Osteoblast (primary cell): ENCODE results near the gene VMO1. TPM values are rescaled to one million over a fixed set of nuclear protein-coding genes. Genes with fewer than 3 reads are reported as not detected.

Experiments
- DNase-seq: peaks from one replicate; pipeline ENCODE4 v3.0.0; 2011; ENCODE audit warnings: low spot score, mixed read lengths; ENCODE audit not compliant: insufficient read length; ENCODE audit errors: missing footprints
- H2AFZ ChIP-seq: 2 replicates; pipeline ENCODE4 v1.6.0; 2011; ENCODE audit warnings: mild to moderate bottlenecking, low read length
- H3K27ac ChIP-seq: 2 replicates; pipeline ENCODE4 v1.5.1; 2011; ENCODE audit warnings: mild to moderate bottlenecking, low read depth, low read length, moderate library complexity
- H3K27me3 ChIP-seq: 2 replicates; pipeline ENCODE4 v1.6.0; 2012; ENCODE audit warnings: mild to moderate bottlenecking, control low read depth, inconsistent platforms, low read length, moderate library complexity; ENCODE audit not compliant: insufficient read depth
- H3K36me3 ChIP-seq: 2 replicates; pipeline ENCODE4 v1.5.1; 2011; ENCODE audit warnings: mild to moderate bottlenecking, low read length, control low read depth, moderate library complexity; ENCODE audit not compliant: insufficient read depth
- H3K4me1 ChIP-seq: 2 replicates; pipeline ENCODE4 v1.5.1; 2011; ENCODE audit warnings: mild to moderate bottlenecking, low read length, control low read depth, moderate library complexity; ENCODE audit not compliant: insufficient read depth
- H3K4me2 ChIP-seq: 2 replicates; pipeline ENCODE4 v1.6.0; 2011; ENCODE audit warnings: mild to moderate bottlenecking, low read length; ENCODE audit not compliant: insufficient read depth
- H3K4me3 ChIP-seq: fragments of 200-600 bp; sonication (generic); 3 replicates; pipeline ENCODE4 v1.5.1; 2012; ENCODE audit warnings: mild to moderate bottlenecking, low read length, inconsistent platforms; ENCODE audit not compliant: insufficient read depth
- H3K79me2 ChIP-seq: 2 replicates; pipeline ENCODE4 v1.6.0; 2012; ENCODE audit warnings: mild to moderate bottlenecking, low read length, control low read depth, inconsistent platforms; ENCODE audit not compliant: insufficient read depth
- H3K9me3 ChIP-seq: 2 replicates; pipeline ENCODE4 v1.5.1; 2011; ENCODE audit warnings: low read depth, low read length, control low read depth
- H4K20me1 ChIP-seq: 2 replicates; pipeline ENCODE4 v1.6.0; 2012; ENCODE audit warnings: mild to moderate bottlenecking, low read length, control low read depth; ENCODE audit not compliant: insufficient read depth
- total RNA-seq: library from RNA; depleted of rRNA; stranded (reverse); fragments of >200 nt; gene quantifications from 2 replicates; pipeline ENCODE4 v1.2.3, GENCODE V29; 2012
- TF ChIP-seq, protein P1 (sequence below): IDR thresholded peaks from 2 replicates; pipeline ENCODE4 v1.5.1; 2011; ENCODE audit warnings: mild to moderate bottlenecking, low read depth, low read length, moderate library complexity; ENCODE audit errors: extremely low read depth

Gene VMO1
- total RNA-seq, 1 donor = not detected

DNA sequence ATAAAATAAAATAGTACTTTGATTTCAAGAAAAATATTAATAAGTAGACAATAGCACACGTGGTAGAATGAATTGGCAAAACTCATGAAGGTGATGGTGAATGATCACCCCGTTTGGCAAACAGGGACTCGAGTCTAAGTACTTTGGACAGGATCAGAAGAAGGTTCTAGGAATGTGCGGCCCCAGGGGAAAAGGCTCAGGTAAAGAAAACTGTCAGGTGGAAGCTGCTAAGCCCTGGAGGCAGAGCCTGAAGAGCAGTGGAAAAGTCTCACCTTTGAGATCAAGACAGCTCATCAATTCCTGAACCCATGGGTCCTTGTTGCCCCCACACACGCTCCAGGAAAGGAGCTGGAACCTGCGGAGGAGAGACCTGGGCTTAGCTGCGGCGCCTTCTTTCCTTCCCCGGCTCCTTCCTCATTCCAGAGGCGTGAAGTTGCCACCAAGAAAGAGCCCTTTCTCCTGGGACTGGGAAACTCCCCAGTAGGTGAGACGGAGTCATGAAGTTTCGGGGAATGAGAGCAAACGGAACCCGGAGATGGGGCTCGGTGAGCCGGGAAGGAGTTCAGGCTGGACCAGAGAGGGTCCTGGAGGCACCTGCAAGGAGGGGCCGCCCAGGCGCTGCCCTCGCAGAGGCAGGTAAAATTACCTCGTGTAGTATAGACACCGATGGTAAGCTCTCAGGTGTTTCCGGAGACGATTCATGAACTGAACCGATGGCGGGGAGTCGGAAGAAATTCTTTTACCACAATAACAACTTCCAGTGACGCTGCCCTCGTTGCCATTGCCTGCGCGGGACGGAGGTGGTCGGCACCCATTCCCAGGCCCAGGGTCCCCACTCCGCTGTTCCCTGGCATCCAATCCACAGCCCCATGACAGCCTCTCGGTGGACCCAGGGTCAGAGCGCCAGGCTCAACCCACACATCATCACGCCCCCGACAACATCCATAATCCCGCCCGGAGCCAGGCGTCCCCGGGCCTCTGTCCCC, 47.7 kb downstream of the VMO1 start:
- H3K4me2 ChIP-seq = peak overlapping the region; percentile 92
- DNase-seq = no peak
- H3K9me3 ChIP-seq = no peaks in the 10 kb centered on the region
- H3K79me2 ChIP-seq = no peaks in the 10 kb centered on the region
- no peaks in the 10 kb centered on the region for H3K36me3 ChIP-seq
- TF ChIP-seq, protein P1, sequence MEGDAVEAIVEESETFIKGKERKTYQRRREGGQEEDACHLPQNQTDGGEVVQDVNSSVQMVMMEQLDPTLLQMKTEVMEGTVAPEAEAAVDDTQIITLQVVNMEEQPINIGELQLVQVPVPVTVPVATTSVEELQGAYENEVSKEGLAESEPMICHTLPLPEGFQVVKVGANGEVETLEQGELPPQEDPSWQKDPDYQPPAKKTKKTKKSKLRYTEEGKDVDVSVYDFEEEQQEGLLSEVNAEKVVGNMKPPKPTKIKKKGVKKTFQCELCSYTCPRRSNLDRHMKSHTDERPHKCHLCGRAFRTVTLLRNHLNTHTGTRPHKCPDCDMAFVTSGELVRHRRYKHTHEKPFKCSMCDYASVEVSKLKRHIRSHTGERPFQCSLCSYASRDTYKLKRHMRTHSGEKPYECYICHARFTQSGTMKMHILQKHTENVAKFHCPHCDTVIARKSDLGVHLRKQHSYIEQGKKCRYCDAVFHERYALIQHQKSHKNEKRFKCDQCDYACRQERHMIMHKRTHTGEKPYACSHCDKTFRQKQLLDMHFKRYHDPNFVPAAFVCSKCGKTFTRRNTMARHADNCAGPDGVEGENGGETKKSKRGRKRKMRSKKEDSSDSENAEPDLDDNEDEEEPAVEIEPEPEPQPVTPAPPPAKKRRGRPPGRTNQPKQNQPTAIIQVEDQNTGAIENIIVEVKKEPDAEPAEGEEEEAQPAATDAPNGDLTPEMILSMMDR = no peak
- peak overlapping the region; percentile 86 for H3K4me3 ChIP-seq
- H3K27me3 ChIP-seq = peaks cover 11% of the 10 kb centered on the region
- H3K4me1 ChIP-seq = peaks cover 16% of the 10 kb centered on the region
- H3K27ac ChIP-seq = peak overlapping the region; percentile 41
- H4K20me1 ChIP-seq = no peaks in the 10 kb centered on the region
- H2AFZ ChIP-seq = peak overlapping the region; percentile 94

DNA sequence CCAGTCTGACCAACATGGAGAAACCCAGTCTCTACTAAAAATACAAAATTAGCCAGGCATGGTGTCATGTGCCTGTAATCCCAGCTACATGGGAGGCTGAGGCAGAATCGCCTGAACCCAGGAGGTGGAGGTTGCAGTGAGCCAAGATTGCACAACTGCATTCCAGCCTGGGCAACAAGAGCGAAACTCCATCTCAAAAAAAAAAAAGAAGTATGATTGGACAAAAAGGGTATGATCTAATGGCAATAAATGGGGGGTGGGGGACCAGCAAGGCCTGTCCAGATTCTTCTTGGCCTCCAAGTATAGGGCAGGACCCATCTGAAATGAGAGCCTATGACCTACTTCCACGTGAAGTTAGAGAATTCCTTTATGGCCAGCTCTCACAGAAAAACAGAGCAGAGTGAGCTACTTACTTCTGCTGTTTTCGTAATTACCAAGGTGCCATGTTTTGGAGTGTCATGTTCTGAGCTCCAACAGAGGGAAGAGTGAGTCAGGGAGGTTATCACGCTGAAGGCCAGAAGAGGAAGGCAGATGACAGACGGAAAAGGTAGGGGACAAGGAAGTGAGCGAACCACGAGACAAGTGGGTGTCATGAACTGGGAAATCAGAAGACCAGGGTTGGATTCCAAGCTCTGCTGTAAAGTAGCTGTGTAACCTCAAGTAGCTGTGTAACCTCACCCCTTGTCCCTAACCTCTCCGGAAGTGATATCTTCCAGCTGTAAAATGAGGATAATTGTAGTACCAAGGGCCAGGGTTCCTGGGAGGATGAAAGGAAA, 50.1 kb downstream of the VMO1 start:
- Histone ChIP-seq H4K20me1 (no peaks in the 10 kb centered on the region), H3K4me1 (peaks cover 20% of the 10 kb centered on the region), H2AFZ (peak overlapping the region; percentile 47), H3K27me3 (peaks cover 11% of the 10 kb centered on the region), H3K4me2 (no peak overlapping the region), H3K27ac (no peak overlapping the region), H3K79me2 (no peaks in the 10 kb centered on the region), H3K9me3 (no peaks in the 10 kb centered on the region), H3K36me3 (no peaks in the 10 kb centered on the region), H3K4me3 (no peak overlapping the region)
- DNase-seq = no peak
- TF ChIP-seq, protein P1 = no peak

Other genes starting within 250 kb of the VMO1 start
- 47.1 and 49.2 TPM in 2 replicates for gene MYBBP1A, start 231.0 kb downstream of the VMO1 start, total RNA-seq
- not detected in 2 replicates for gene GGT6, start 225.8 kb downstream of the VMO1 start, total RNA-seq
- gene SMTNL2, start 201.8 kb downstream of the VMO1 start, total RNA-seq = not detected in 2 replicates
- not detected in 2 replicates for gene ALOX15, start 144.7 kb downstream of the VMO1 start, total RNA-seq
- 18.6 and 19.9 TPM in 2 replicates for gene PELP1, start 82.2 kb downstream of the VMO1 start, total RNA-seq
- 6.2 and 8.7 TPM in 2 replicates for gene ARRB2, start 75.7 kb downstream of the VMO1 start, total RNA-seq
- gene MED11, start 54.9 kb downstream of the VMO1 start, total RNA-seq = 11.2 and 13.0 TPM in 2 replicates
- gene ZMYND15, start 46.5 kb downstream of the VMO1 start, total RNA-seq = 0.59 and 1.4 TPM in 2 replicates
- 5.9 and 11.2 TPM in 2 replicates for gene CXCL16, start 46.4 kb downstream of the VMO1 start, total RNA-seq
- gene TM4SF5, start 14.5 kb downstream of the VMO1 start, total RNA-seq = not detected in 2 replicates
- gene GLTPD2, start 2.6 kb upstream of the VMO1 start, total RNA-seq = not detected in 2 replicates
- 109 and 113 TPM in 2 replicates for gene PSMB6, start 9.8 kb upstream of the VMO1 start, total RNA-seq
- 18.9 and 19.9 TPM in 2 replicates for gene PLD2, start 20.8 kb upstream of the VMO1 start, total RNA-seq
- gene MINK1, start 47.0 kb upstream of the VMO1 start, total RNA-seq = 34.4 and 35.9 TPM in 2 replicates
- 4.0 and 5.3 TPM in 2 replicates for gene C17orf107, start 113.2 kb upstream of the VMO1 start, total RNA-seq
- 1.4 and 1.8 TPM in 2 replicates for gene CHRNE, start 116.7 kb upstream of the VMO1 start, total RNA-seq
- not detected in 2 replicates for gene GP1BA, start 145.9 kb upstream of the VMO1 start, total RNA-seq
- gene SLC25A11, start 153.7 kb upstream of the VMO1 start, total RNA-seq = 43.6 and 47.4 TPM in 2 replicates
- 25.3 and 26.5 TPM in 2 replicates for gene RNF167, start 153.9 kb upstream of the VMO1 start, total RNA-seq
- 347 and 425 TPM in 2 replicates for gene PFN1, start 162.2 kb upstream of the VMO1 start, total RNA-seq
- 2.9 TPM in 2 replicates for gene ENO3, start 164.8 kb upstream of the VMO1 start, total RNA-seq
- gene SPAG7, start 181.5 kb upstream of the VMO1 start, total RNA-seq = 34.0 and 39.8 TPM in 2 replicates
- gene CAMTA2, start 201.3 kb upstream of the VMO1 start, total RNA-seq = 14.7 and 19.2 TPM in 2 replicates
- gene INCA1, start 211.2 kb upstream of the VMO1 start, total RNA-seq = 0.29 and 0.36 TPM in 2 replicates
- 54.6 and 54.8 TPM in 2 replicates for gene KIF1C, start 211.6 kb upstream of the VMO1 start, total RNA-seq
- gene SLC52A1, start 249.1 kb upstream of the VMO1 start, total RNA-seq = not detected in 2 replicates